ENCODE data around the gene COL4A4.

DNA sequence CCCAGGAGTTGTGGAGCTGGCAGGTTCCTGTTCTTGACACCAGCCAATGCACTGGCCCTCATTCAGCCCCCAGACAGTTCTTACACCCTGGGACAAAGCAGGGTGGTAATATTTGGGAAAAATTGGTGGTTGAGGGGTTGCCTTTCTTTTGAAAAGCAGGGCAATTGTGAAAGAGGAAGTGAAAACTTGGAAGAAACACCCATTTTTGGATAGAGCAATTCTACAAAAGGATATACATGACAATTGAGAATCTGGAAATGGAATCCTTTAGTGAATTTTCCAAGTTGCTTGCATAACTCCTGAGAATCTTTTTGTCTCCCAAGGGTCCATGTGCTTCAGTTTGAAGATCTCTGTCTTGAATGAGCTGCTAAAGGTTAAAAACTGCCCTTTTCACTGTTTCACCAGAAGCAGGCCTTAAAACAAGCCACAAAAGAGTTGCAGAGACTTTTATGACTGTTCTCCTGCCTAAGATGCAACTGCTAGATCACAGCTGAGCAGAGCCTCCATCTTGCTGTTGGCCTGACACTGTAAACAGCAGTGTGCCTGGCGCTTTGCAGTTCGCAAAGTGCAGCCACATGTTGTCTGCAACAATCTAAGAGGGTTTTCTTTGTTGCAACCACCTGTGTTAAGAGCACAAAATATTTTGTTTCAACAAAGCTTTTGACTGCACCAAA is 11.8 kb downstream of the COL4A4 start:
- TF ChIP-seq POLR2A (IDR thresholded peaks at IDR 0.05; ENCODE audit: low read depth, low read length) (no peak), POLR2AphosphoS5 (IDR thresholded peaks at IDR 0.05; ENCODE audit: low read depth, low read length) (no peak), SPI1 (IDR thresholded peaks at IDR 0.05; ENCODE audit: low read depth, low read length) (peak; percentile 70), TAF1 (IDR thresholded peaks at IDR 0.05; ENCODE audit: low read depth, low read length) (no peak)
